Measurements from ENCODE around the gene LAG3. TPM values are rescaled to one million over a fixed set of nuclear protein-coding genes. Genes with fewer than 3 reads are reported as not detected.

LAG3 gene
- polyA plus RNA-seq, 3 donors, result 0.75 to 1.7 (median 0.90) TPM

DNA sequence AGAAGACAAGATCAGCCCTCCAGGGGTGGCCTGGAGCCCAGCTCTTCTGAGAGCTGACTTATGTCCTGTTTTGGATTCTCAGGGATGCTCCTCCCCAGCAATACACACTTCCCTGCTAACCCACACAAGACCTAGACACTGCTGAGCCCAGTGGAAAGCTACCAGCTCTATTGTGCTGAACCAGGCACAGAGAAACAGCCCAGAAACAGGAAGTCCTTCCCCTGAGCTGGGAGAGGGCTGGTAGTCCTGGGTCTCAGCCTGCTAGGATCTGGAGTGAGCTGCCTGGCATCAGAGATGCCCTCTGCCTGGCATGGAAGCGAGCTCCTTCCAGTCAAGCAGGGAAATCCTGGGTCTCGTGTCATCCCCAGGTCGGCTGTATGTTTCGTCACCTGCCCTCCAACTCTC, 1.2 kb upstream of the LAG3 start:
- DNase-seq (ENCODE audit: low read depth in 3 of 3, low spot score in 2 of 3), result no peak

DNA sequence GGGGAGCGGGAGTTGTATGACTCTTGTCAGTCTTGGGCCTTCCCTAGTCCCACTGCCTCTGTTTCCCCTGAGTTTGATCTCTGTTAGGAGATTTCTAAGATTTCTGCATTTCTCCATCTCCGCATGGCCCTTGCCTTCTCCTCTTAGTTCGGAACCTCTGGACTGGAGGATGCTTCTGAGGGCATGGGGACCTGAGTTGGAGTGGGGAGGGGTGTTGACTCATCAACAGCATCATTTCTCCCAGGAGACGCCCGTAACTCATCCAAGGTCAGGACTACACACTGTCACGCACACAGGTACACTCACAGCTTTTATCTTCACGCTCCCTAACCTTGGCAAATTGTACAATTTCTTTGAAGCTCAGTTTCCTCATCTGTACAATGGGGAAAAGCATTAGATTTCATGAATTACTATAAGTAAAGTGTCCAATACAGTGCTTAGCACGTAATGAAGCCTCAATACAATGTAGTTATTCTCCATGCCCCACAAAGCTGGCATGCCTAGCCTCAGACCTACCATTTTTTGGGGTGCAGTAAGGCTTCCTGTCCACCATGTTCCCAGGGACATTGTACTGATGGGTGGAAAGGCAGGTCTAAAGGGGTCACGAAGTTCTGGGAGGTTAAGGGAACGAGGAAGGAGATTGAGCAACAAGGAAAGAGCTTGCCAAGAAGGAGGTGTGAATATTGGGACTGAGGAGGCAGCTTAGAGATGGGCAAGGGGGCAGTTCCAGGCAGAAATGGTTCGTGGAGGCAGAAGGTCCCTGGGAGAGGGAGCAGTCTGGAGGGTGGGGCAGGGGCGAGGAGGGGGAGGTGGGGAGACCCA, 600 bp upstream of the LAG3 start:
- DNase-seq (ENCODE audit: low read depth in 3 of 3, low spot score in 2 of 3), result no peak

DNA sequence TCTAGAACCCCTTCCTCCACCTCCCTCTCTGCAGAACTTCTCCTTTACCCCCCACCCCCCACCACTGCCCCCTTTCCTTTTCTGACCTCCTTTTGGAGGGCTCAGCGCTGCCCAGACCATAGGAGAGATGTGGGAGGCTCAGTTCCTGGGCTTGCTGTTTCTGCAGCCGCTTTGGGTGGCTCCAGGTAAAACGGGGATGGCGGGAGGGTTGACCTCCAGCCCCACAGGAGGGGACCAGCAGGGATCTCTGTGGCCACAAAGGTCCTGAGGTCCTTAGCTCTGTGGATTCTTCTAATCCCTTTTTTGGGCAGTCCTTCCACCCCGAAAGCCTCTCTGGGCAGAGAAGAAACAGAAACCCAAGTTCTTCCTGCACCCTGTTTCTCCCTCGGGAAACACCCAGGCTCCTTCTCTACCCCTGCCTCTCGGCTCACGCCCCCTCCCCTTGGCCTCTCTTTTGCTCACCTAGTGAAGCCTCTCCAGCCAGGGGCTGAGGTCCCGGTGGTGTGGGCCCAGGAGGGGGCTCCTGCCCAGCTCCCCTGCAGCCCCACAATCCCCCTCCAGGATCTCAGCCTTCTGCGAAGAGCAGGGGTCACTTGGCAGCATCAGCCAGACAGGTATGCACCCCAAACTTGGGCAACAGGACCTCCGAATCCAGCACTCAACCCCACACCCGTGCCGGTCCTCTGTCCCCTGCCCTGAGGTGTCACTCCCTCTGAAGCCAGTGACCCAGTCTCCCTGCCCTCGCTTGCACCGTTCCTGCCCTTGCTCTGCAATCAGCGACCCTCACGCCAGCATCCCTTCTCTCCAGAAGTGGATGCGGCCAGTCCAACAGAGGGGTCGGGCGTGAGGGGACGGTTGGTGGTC, 638 bp downstream of the LAG3 start:
- DNase-seq (ENCODE audit: low read depth in 3 of 3, low spot score in 2 of 3), result no peak

DNA sequence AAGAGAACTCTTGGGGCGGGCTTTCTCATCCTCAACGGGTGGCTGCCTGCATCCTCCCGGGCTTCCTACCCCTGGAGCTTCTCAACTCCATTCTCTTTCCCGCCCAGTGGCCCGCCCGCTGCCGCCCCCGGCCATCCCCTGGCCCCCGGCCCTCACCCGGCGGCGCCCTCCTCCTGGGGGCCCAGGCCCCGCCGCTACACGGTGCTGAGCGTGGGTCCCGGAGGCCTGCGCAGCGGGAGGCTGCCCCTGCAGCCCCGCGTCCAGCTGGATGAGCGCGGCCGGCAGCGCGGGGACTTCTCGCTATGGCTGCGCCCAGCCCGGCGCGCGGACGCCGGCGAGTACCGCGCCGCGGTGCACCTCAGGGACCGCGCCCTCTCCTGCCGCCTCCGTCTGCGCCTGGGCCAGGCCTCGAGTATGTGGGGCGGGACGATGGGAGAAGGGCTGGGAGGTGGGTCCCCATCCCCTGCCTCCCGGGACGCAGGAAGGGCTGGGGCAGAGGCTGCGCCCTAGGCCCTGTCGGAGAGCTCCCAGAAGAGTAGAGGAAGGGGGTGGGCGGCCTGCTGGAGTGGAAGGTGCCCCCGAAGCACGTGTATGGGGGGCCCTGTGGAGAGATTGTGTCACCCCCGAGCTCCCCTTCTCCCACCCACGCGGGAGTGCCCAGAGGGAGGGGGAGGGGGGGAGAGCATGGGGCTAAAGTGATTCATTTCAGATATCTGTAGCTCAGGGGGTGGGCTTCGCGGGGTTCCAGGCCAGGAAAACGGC, 1.5 kb downstream of the LAG3 start:
- DNase-seq (ENCODE audit: low read depth in 3 of 3, low spot score in 2 of 3), result no peak

DNA sequence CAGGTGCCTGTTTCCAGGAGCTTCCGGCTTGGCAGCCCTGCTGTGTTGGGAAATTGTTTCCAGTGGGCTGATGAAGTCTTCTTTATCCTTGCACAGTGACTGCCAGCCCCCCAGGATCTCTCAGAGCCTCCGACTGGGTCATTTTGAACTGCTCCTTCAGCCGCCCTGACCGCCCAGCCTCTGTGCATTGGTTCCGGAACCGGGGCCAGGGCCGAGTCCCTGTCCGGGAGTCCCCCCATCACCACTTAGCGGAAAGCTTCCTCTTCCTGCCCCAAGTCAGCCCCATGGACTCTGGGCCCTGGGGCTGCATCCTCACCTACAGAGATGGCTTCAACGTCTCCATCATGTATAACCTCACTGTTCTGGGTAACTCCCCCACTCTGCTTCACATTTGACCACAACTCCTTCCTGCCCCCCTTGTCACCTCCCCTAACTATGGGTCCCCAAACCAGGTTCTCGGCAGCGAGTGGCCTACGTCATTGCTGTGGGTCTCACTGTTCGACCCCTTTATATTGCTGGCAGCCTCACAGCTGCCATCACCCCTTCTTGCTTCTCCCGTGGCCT, 2.3 kb downstream of the LAG3 start:
- DNase-seq (ENCODE audit: low read depth in 3 of 3, low spot score in 2 of 3), result no peak

DNA sequence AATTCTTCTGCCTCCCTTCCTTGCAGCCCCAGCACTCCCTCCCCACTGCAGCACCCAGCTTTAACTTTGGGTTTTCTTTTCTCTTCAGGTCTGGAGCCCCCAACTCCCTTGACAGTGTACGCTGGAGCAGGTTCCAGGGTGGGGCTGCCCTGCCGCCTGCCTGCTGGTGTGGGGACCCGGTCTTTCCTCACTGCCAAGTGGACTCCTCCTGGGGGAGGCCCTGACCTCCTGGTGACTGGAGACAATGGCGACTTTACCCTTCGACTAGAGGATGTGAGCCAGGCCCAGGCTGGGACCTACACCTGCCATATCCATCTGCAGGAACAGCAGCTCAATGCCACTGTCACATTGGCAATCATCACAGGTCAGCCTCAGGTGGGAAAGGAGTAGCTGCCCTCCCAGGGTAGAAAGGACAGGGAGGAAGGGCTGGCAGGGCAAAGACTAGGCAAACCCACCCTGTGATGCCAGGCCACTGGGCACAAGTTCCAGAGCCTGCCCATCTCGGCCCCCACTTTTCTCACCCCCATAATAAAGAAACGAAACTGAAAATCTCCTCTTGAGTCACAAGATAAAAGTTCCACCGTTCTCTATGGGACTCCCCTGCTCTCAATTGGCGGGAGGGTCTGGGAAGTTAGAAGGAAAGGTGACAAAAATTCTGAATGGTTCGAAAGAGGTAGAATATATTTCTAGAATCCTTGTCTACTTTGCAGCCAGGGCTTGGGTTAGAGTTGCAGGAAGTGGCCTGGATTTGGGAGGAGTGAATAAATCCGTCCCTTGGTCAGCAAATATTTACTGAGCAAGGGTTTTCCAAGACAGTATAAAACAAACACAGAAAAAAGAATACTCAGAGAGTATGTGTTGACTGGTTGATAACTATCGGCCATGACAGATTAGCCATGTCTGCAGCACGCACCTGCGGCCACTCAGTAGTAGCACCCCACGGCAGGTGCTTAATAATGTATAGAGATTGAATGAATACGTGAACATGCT, 3.2 kb downstream of the LAG3 start:
- DNase-seq (ENCODE audit: low read depth in 3 of 3, low spot score in 2 of 3), result no peak

DNA sequence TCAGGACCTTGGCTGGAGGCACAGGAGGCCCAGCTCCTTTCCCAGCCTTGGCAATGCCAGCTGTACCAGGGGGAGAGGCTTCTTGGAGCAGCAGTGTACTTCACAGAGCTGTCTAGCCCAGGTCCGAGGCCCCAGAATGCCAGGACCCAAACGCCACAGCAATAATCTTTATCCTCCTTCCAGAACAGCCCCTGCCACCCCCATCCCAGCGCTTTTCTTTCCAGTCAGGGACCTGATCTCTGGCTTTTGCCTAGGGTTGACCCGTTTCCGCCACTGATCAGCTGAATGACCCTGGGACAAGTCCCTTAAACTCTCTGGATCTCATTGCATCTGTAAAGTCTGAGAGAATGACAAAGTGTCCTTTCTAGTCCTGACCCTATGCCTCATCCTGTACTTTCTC, 5.1 kb downstream of the LAG3 start:
- DNase-seq (ENCODE audit: low read depth in 3 of 3, low spot score in 2 of 3), result no peak

- DNase-seq (ENCODE audit: low read depth in 3 of 3, low spot score in 2 of 3), result no peak
Observed at GRCh38 chr12:6778217-6778573, 5.9 kb downstream of the LAG3 start.

DNA sequence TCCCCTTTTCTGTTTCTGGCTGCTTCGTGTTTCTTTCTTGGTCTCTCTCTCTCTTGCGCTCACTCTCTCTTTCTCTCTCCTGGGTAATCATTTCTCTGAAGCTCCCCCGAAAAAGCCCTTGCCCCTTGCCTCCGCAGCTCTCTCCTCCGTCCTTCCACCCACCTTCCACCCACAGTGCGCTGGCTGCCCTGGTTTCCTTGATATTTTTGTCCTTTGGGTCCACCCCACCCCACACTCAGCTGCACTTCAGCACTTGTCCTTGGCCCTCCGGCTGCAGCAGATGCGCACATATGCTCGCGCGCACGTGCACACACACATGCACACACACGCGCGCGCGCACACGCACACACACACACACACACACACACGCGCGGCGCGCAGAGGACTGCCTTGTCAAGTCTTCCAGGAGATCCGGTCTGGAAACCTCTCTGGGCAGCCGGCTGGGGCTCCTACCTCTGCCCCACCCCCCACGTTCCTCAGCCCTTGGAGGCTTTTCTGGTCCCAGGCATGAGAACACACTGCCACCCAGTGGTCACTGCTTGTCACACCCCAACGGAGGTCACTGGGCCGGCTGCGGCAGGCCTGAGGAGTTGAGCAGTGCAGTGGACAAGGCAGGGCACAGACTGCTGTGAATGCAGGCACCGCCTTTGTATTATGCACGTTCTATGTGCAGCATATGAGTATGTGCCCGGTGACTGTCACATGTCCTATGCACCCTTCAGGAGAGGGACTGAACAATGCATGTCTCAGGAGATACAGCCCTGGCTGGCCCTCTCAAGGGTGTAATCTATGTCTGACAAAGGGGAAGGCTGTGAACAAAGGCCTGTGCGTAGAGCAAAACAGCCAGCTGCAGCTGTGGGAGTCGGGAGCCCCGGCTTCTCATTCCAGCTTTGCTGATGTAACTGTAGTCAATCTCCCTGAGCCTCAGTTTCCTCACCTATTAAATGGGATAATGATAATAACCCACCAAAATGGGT, 6.5 kb downstream of the LAG3 start:
- DNase-seq (ENCODE audit: low read depth in 3 of 3, low spot score in 2 of 3), result peak; percentile 89 to 92 (median 90)

DNA sequence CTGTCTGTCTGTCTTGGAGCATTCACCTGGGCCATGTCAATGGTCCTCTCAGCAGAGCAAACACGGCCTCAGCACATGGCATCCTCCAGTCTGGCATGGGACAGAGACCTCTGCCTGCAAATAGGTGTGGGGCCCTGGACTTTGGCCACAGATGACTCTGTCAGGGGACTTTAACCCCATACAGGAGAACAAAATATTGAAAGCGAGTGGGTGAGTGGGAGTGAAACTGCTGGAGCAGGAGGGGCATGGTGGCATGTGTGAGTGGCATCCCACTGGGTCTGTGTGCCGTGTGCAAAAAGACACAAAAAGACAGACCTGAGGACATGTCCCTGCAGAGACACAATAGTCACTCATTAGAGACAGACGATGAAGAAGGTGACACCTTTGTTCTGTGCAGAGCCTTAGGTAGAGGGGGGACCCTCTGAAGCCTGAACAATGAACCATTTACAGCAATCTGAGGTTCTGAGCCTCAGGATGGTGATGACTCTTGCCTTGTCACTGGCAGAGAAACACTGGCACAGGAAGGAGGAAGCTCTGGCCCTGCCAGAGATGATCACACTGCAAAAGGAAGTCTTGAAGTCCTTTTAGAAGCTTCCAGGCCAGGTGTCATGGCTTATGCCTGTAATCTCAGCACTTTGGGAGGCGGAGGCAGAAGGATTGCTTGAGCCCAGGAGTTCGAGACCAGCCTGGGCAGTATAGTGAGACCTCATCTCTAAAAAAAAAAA, 7.5 kb downstream of the LAG3 start:
- DNase-seq (ENCODE audit: low read depth in 3 of 3, low spot score in 2 of 3), result no peak

GRCh38 chr12:6780573-6780972, 8.3 kb downstream of the LAG3 start:
- DNase-seq (ENCODE audit: low read depth in 3 of 3, low spot score in 2 of 3), result no peak

GRCh38 chr12:6782119-6782518, 9.8 kb downstream of the LAG3 start:
- DNase-seq (ENCODE audit: low read depth in 3 of 3, low spot score in 2 of 3), result no peak

DNA sequence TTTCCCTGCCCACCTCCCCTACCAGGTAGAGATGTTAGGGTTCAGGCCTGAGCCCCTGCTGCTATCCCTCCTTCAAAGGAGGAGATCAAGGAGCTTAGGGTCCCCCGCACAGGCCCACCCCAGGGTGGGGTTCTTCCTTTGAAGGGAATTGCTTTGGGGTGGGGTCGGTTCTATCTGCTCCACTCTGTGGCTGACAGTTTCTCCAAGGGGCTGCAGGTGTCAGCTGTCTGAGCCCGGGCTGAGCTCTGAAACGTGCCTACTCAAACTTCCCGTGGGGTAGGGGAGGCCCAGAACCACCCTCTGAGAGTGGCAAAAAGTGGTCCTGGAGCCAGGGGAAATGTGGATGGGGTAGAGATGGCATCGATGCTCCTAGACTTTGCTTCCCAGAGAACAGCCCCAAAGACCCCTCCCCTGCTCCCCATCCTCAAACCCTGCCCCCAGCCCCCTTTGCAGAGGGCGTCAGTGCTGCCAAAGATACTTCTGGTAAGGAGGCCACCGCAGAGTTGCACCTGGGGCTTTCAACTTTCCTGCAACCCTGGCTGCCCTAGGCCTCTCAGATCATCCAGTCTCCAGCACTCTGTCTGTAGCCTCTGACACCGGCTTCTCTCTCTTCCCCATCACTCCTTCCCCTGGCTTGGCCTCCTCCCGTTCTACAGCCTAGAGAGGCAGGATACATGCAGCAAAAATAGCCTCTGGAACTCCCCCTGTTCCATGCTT, 10.7 kb downstream of the LAG3 start:
- no peak for DNase-seq (ENCODE audit: low read depth in 3 of 3, low spot score in 2 of 3)

DNA sequence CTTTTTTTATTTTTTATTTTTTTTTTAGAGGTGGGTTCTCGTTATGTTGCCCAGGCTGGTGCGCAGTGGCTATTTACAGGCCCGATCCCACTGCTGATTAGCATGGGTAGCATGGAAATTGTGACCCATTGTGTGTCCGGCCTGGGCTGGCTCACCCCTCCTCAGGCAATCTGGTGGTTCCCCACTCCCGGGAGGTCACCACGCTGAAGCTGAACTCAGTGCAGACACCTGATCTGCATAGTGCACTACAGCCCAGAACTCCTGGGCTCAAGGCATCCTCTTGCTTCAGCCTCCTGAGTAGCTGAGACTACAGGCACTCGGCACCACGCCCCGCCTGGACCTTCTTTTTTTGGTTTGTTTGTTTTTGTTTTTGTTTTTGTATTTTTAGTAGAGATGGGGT, 11.5 kb downstream of the LAG3 start:
- DNase-seq (ENCODE audit: low read depth in 3 of 3, low spot score in 2 of 3), result no peak

DNA sequence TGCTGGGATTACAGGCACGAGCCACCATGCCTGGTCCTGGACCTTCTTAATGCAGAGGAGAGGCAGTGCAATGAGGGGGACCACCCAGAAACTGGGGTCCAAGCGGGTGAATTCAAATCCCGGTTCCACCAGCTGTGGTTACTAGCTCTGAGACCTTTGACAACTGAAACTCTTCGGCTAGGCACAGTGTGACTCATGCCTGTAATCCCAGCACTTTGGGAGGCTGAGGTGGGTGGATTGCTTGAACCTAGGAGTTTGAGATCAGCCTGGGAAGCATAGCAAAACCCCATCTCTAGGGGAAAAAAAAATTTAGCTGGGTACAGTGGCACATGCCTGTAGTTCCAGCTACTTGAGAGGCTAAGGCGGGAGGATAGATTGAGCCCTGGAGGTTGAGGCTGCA, 12.0 kb downstream of the LAG3 start:
- DNase-seq (ENCODE audit: low read depth in 3 of 3, low spot score in 2 of 3), result no peak

- DNase-seq (ENCODE audit: low read depth in 3 of 3, low spot score in 2 of 3), result no peak
Observed at GRCh38 chr12:6784761-6785160, 12.4 kb downstream of the LAG3 start.

- no peak for DNase-seq (ENCODE audit: low read depth in 3 of 3, low spot score in 2 of 3)
Observed at GRCh38 chr12:6786416-6787094, 14.2 kb downstream of the LAG3 start.

All from right renal cortex interstitium (tissue), 3 donors.